DOHH2 (cell line): ENCODE results near the gene TARS3.

Experiments
- H3F3A ChIP-seq: fragments of 200-600 bp; sonication (generic), shearing (Covaris generic); 2 replicates; pipeline ENCODE4 v1.6.0; 2016; ENCODE audit warnings: antibody characterized with exemption, mild to moderate bottlenecking; ENCODE audit not compliant: control insufficient read depth, insufficient read depth
- H3K27ac ChIP-seq: fragments of 200-600 bp; sonication (generic); 2 replicates; pipeline ENCODE4 v1.5.1; 2014; ENCODE audit warnings: low read depth, mild to moderate bottlenecking, low read length, moderate library complexity
- H3K27me3 ChIP-seq: fragments of 200-600 bp; sonication (generic); 2 replicates; pipeline ENCODE4 v1.6.1; 2014; ENCODE audit warnings: mild to moderate bottlenecking, low read length, mixed read lengths; ENCODE audit not compliant: control insufficient read depth
- H3K36me3 ChIP-seq: fragments of 200-600 bp; sonication (generic); 2 replicates; pipeline ENCODE4 v1.6.1; 2014; ENCODE audit warnings: mild to moderate bottlenecking, low read length, moderate library complexity, mixed read lengths; ENCODE audit not compliant: control insufficient read depth
- H3K4me1 ChIP-seq: fragments of 200-600 bp; sonication (generic); 2 replicates; pipeline ENCODE4 v1.6.1; 2014; ENCODE audit warnings: mild to moderate bottlenecking, low read length, mixed read lengths; ENCODE audit not compliant: control insufficient read depth
- H3K4me2 ChIP-seq: fragments of 200-600 bp; sonication (generic); 2 replicates; pipeline ENCODE4 v1.6.0; 2014; ENCODE audit warnings: mild to moderate bottlenecking, low read length, moderate library complexity
- H3K4me3 ChIP-seq: fragments of 200-600 bp; sonication (generic); 2 replicates; pipeline ENCODE4 v1.5.1; 2014; ENCODE audit warnings: mild to moderate bottlenecking, low read length, mixed read lengths
- H3K79me2 ChIP-seq: fragments of 200-600 bp; sonication (generic); 2 replicates; pipeline ENCODE4 v1.6.1; 2014; ENCODE audit warnings: mild to moderate bottlenecking, low read length, mixed read lengths; ENCODE audit not compliant: control insufficient read depth
- H3K9me2 ChIP-seq: fragments of 200-600 bp; sonication (generic); replicated peaks from 2 replicates; pipeline ENCODE4 v1.6.1; 2014; ENCODE audit warnings: mild to moderate bottlenecking, low read length, mixed read lengths; ENCODE audit not compliant: control insufficient read depth
- H3K9me3 ChIP-seq: fragments of 200-600 bp; sonication (generic); 2 replicates; pipeline ENCODE4 v1.6.1; 2014; ENCODE audit warnings: antibody characterized with exemption, low read length, mixed read lengths; ENCODE audit not compliant: control insufficient read depth, insufficient read depth
- H4K20me1 ChIP-seq: fragments of 200-600 bp; sonication (generic); 2 replicates; pipeline ENCODE4 v1.6.0; 2014; ENCODE audit warnings: low read depth, mild to moderate bottlenecking, antibody characterized with exemption, low read length, moderate library complexity; ENCODE audit not compliant: control insufficient read depth, insufficient read depth
- CTCF ChIP-seq: fragments of 200-600 bp; sonication (generic); IDR thresholded peaks from one replicate; pipeline ENCODE4 v1.5.1; 2014; ENCODE audit warnings: antibody characterized with exemption, mild to moderate bottlenecking, low read depth, low read length; ENCODE audit not compliant: poor library complexity, severe bottlenecking
- EZH2phosphoT487 ChIP-seq: fragments of 200-600 bp; sonication (generic); IDR thresholded peaks from 2 replicates; pipeline ENCODE4 v1.6.1; 2017; ENCODE audit warnings: borderline replicate concordance, mild to moderate bottlenecking, antibody characterized with exemption, low read length, moderate library complexity, mixed read lengths

Gene TARS3

GRCh38 chr15:101609742-101610610, 114.3 kb downstream of the TARS3 start:
- Histone ChIP-seq H3K36me3 (no peaks in the 10 kb centered on the region), H3K9me3 (no peaks in the 10 kb centered on the region), H3F3A (no peaks in the 10 kb centered on the region), H3K9me2 (no peaks in the 10 kb centered on the region), H3K4me2 (no peak overlapping the region), H3K79me2 (no peaks in the 10 kb centered on the region), H3K27ac (no peak overlapping the region), H4K20me1 (no peaks in the 10 kb centered on the region), H3K4me1 (peaks cover 8% of the 10 kb centered on the region), H3K4me3 (no peak overlapping the region), H3K27me3 (no peaks in the 10 kb centered on the region)
- TF ChIP-seq CTCF (no peak), EZH2phosphoT487 (no peak)

GRCh38 chr15:101608201-101608600, 116.1 kb downstream of the TARS3 start:
- Histone ChIP-seq H3K9me2 (no peaks in the 10 kb centered on the region), H4K20me1 (no peaks in the 10 kb centered on the region), H3K4me1 (peaks cover under 1% of the 10 kb centered on the region; the same call in 1 of the 2 replicates), H3K4me2 (no peak overlapping the region), H3K4me3 (no peak overlapping the region), H3F3A (no peaks in the 10 kb centered on the region), H3K27ac (no peak overlapping the region), H3K27me3 (no peaks in the 10 kb centered on the region), H3K79me2 (no peaks in the 10 kb centered on the region), H3K36me3 (no peaks in the 10 kb centered on the region), H3K9me3 (no peaks in the 10 kb centered on the region)
- TF ChIP-seq CTCF (no peak), EZH2phosphoT487 (no peak)

GRCh38 chr15:101607108-101607507, 117.2 kb downstream of the TARS3 start:
- H3F3A ChIP-seq: no peaks in the 10 kb centered on the region
- H3K79me2 ChIP-seq: no peaks in the 10 kb centered on the region
- no peak overlapping the region for H3K4me3 ChIP-seq
- TF ChIP-seq CTCF (no peak), EZH2phosphoT487 (no peak)
- no peaks in the 10 kb centered on the region for H3K36me3 ChIP-seq
- H3K9me3 ChIP-seq: no peaks in the 10 kb centered on the region
- no peak overlapping the region for H3K4me2 ChIP-seq
- no peak overlapping the region for H3K27ac ChIP-seq
- no peaks in the 10 kb centered on the region for H3K27me3 ChIP-seq
- H3K9me2 ChIP-seq: no peaks in the 10 kb centered on the region
- no peaks in the 10 kb centered on the region for H4K20me1 ChIP-seq
- H3K4me1 ChIP-seq: no peaks in the 10 kb centered on the region
